NCI-H1105 (cell line): ENCODE results near the gene SPIN1.

Experiments
- DNase-seq: peaks from one replicate; lab custom pipeline; 2025; lab: John Stamatoyannopoulos, UW

The SPIN1 gene

GRCh38 chr9:88436379-88436778 is 48.1 kb downstream of the SPIN1 start:
- no peak for DNase-seq

GRCh38 chr9:88437210-88438146 is 49.2 kb downstream of the SPIN1 start:
- no peak for DNase-seq

GRCh38 chr9:88438811-88439210 is 50.6 kb downstream of the SPIN1 start:
- DNase-seq, result no peak

GRCh38 chr9:88441301-88442007 is 53.2 kb downstream of the SPIN1 start:
- DNase-seq, result no peak

- DNase-seq, result no peak
These were observed 55.4 kb downstream of the SPIN1 start for GRCh38 chr9:88443480-88444113.

- no peak for DNase-seq
These were observed 58.5 kb downstream of the SPIN1 start for GRCh38 chr9:88446728-88447127.

- DNase-seq, result no peak
These were observed 59.2 kb downstream of the SPIN1 start for GRCh38 chr9:88447431-88447830.

GRCh38 chr9:88451160-88451559 is 62.9 kb downstream of the SPIN1 start:
- no peak for DNase-seq

GRCh38 chr9:88458716-88459465 is 70.6 kb downstream of the SPIN1 start:
- DNase-seq, result no peak

- no peak for DNase-seq
These were observed 72.5 kb downstream of the SPIN1 start for GRCh38 chr9:88460587-88461332.

- DNase-seq, result no peak
These were observed 73.9 kb downstream of the SPIN1 start for GRCh38 chr9:88462191-88462590.

- DNase-seq, result no peak
These were observed 76.6 kb downstream of the SPIN1 start for GRCh38 chr9:88464851-88465250.

GRCh38 chr9:88468226-88468625 is 80.0 kb downstream of the SPIN1 start:
- DNase-seq, result no peak

GRCh38 chr9:88476491-88477271 is 88.4 kb downstream of the SPIN1 start:
- no peak for DNase-seq

- no peak for DNase-seq
These were observed 89.1 kb downstream of the SPIN1 start for GRCh38 chr9:88477300-88477751.

- DNase-seq, result no peak
These were observed 90.0 kb downstream of the SPIN1 start for GRCh38 chr9:88478246-88478645.

- no peak for DNase-seq
These were observed 93.7 kb downstream of the SPIN1 start for GRCh38 chr9:88481933-88482332.

- no peak for DNase-seq
These were observed 99.9 kb downstream of the SPIN1 start for GRCh38 chr9:88488166-88488565.

- DNase-seq, result no peak
These were observed 106.9 kb downstream of the SPIN1 start for GRCh38 chr9:88494983-88495721.

GRCh38 chr9:88497224-88497623 is 109.0 kb downstream of the SPIN1 start:
- no peak for DNase-seq
